ENCODE measurements around the gene VAMP5.

DNA sequence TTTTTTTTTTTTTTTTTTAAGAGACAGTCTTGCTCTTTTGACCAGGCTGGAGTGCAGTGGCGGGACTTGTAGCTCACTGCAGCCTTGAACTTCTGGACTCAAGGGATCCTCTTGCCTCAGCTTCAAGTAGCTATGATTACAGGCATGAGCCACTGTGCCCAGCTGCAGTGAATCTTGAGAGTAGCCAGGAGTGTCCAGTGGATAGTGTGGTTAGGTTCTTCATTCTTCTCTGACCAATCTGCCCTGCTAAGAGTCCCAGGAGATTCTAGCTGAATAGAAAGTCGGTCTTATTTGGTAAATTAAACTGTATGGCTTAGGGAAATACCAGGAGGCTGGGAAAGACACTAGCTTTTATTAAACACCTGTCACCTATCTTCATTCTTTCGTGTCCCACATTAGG lies 47.1 kb downstream of the VAMP5 start:
- TF ChIP-seq, protein P1, sequence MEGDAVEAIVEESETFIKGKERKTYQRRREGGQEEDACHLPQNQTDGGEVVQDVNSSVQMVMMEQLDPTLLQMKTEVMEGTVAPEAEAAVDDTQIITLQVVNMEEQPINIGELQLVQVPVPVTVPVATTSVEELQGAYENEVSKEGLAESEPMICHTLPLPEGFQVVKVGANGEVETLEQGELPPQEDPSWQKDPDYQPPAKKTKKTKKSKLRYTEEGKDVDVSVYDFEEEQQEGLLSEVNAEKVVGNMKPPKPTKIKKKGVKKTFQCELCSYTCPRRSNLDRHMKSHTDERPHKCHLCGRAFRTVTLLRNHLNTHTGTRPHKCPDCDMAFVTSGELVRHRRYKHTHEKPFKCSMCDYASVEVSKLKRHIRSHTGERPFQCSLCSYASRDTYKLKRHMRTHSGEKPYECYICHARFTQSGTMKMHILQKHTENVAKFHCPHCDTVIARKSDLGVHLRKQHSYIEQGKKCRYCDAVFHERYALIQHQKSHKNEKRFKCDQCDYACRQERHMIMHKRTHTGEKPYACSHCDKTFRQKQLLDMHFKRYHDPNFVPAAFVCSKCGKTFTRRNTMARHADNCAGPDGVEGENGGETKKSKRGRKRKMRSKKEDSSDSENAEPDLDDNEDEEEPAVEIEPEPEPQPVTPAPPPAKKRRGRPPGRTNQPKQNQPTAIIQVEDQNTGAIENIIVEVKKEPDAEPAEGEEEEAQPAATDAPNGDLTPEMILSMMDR (IDR thresholded peaks at IDR 0.05): no peak
- TF ChIP-seq EZH2 (IDR thresholded peaks at IDR 0.05) (no peak), EZH2phosphoT487 (IDR thresholded peaks at IDR 0.05) (no peak)
